Left renal pelvis (tissue), 4 donors: Measurements from ENCODE around the gene BCAS4. TPM values are rescaled to one million over a fixed set of nuclear protein-coding genes. Genes with fewer than 3 reads are reported as not detected.

ENCODE experiments used
- DNase-seq, 4 donors: peaks; one replicate each; pipeline ENCODE4 v3.0.0-alpha.2; 2013; ENCODE audit warnings: low read depth in 4 of 4, low spot score in 3 of 4
- polyA plus RNA-seq, 4 donors: library from polyadenylated mRNA; unstranded; fragments of 120-200 nt; gene quantifications; one replicate each; pipeline ENCODE4 v1.2.1, GENCODE V29; 2013; ENCODE audit not compliant: insufficient read length in 4 of 4

Gene BCAS4
- polyA plus RNA-seq, 4 donors, result 3.3 to 5.6 (median 4.6) TPM

GRCh38 chr20:50820515-50821256 is 25.8 kb downstream of the BCAS4 start:
- DNase-seq, result no peak

GRCh38 chr20:50821257-50821921 is 26.5 kb downstream of the BCAS4 start:
- DNase-seq, result no peak

GRCh38 chr20:50821994-50822393 is 27.1 kb downstream of the BCAS4 start:
- no peak for DNase-seq

- no peak for DNase-seq
Measured at GRCh38 chr20:50823319-50823718, 28.5 kb downstream of the BCAS4 start.

GRCh38 chr20:50824137-50824536 is 29.3 kb downstream of the BCAS4 start:
- DNase-seq, result no peak

GRCh38 chr20:50826121-50826520 is 31.3 kb downstream of the BCAS4 start:
- no peak for DNase-seq

- DNase-seq, result no peak
Measured at GRCh38 chr20:50828363-50829136, 33.7 kb downstream of the BCAS4 start.

- DNase-seq, result no peak
Measured at GRCh38 chr20:50831622-50832021, 36.8 kb downstream of the BCAS4 start.

GRCh38 chr20:50834599-50835005 is 39.7 kb downstream of the BCAS4 start:
- DNase-seq, result no peak

- no peak for DNase-seq
Measured at GRCh38 chr20:50837532-50838321, 42.9 kb downstream of the BCAS4 start.

- no peak for DNase-seq
Measured at GRCh38 chr20:50838322-50838625, 43.4 kb downstream of the BCAS4 start.

- DNase-seq, result no peak
Measured at GRCh38 chr20:50838707-50839385, 44.0 kb downstream of the BCAS4 start.

GRCh38 chr20:50842821-50843220 is 48.0 kb downstream of the BCAS4 start:
- no peak for DNase-seq

- no peak for DNase-seq
Measured at GRCh38 chr20:50843331-50844276, 48.7 kb downstream of the BCAS4 start.

- DNase-seq, result no peak
Measured at GRCh38 chr20:50844430-50845100, 49.7 kb downstream of the BCAS4 start.

GRCh38 chr20:50845566-50846215 is 50.8 kb downstream of the BCAS4 start:
- no peak for DNase-seq

- DNase-seq, result no peak
Measured at GRCh38 chr20:50848341-50848808, 53.5 kb downstream of the BCAS4 start.
